ENCODE results near the gene ANGPTL4. TPM values are rescaled to one million over a fixed set of nuclear protein-coding genes. Genes with fewer than 3 reads are reported as not detected.
"Not testable (repeated sequence)": the region's sequence is repeated elsewhere in the genome, so short reads cannot be mapped to it uniquely, and the experiment has no call there.

ANGPTL4 gene
- total and polyA plus RNA-seq, 2 donors (not counting 1 experiment from before 2014, with no cell fraction given), result not detected

- Histone ChIP-seq H3K36me3 (replicated peaks in 1 of 2; ENCODE audit: control extremely low read depth in 1 of 2, control insufficient read depth in 1 of 2, extremely low read depth in 1 of 2, insufficient read depth in 2 of 2, low read length in 1 of 2) (no peaks in the 10 kb centered on the region), H3K4me2 (replicated peaks; ENCODE audit: low read depth, low read length, poor library complexity, severe bottlenecking) (no peak overlapping the region), H4K20me1 (ENCODE audit: control insufficient read depth, insufficient read depth, low read length, poor library complexity, severe bottlenecking) (no peaks in the 10 kb centered on the region), H3K9ac (ENCODE audit: low read length) (no peak overlapping the region), H2AFZ (ENCODE audit: insufficient read depth, low read depth, low read length, poor library complexity, severe bottlenecking) (no peak overlapping the region), H3K4me1 (ENCODE audit: control insufficient read depth in 2 of 2, insufficient read depth in 2 of 2, low read length in 2 of 2) (peaks cover 19 to 24% of the 10 kb centered on the region in 2 donors), H3K9me3 (ENCODE audit: control extremely low read depth in 1 of 3, control insufficient read depth in 2 of 3, insufficient read depth in 1 of 3, low read length in 2 of 3) (peaks cover 0 to 22% (median 0%) of the 10 kb centered on the region in 3 donors), H3K27me3 (replicated peaks in 1 of 4; ENCODE audit: control extremely low read depth in 1 of 4, control insufficient read depth in 3 of 4, insufficient read depth in 4 of 4, low read length in 3 of 4) (peaks cover 0 to 51% (median 13%) of the 10 kb centered on the region in 4 experiments), H3K4me3 (ENCODE audit: control extremely low read depth in 1 of 5, extremely low read depth in 1 of 5, insufficient read depth in 1 of 5, low read depth in 2 of 5, low read length in 4 of 5) (no peak overlapping the region), H3K79me2 (ENCODE audit: control insufficient read depth, insufficient read depth, low read length) (no peaks in the 10 kb centered on the region), H3K27ac (ENCODE audit: low read length in 2 of 2) (no peak overlapping the region)
- ChIA-PET POLR2A (no interaction called here), CTCF (interaction anchor here (0.6 to 1.2 kb wide), 2 partner anchors 11 to 195 kb away, joined by 3 read pairs; no protein-coding TSS in a partner anchor)
- DNase-seq (no peak), ATAC-seq (ENCODE audit: low read depth) (no peak)
- intact Hi-C loops (cut with micrococcal nuclease), result no loop called here
- H3K27me3 Mint-ChIP-seq, result peaks cover 33% of the 10 kb centered on the region
- 100% methylated on average over 2 of the region's 6 CpGs for WGBS (ENCODE audit: insufficient coverage)
- H3K4me1 Mint-ChIP-seq, result peaks cover 16% of the 10 kb centered on the region
- no peak overlapping the region for H3K27ac Mint-ChIP-seq
- no peak overlapping the region for H3K4me3 Mint-ChIP-seq
- no peaks in the 10 kb centered on the region for H3K9me3 Mint-ChIP-seq (ENCODE audit: insufficient read depth)
- no peak for TF ChIP-seq CTCF (IDR thresholded peaks at IDR 0.05)
- TF ChIP-seq EZH2 (IDR thresholded peaks at IDR 0.05; ENCODE audit: borderline replicate concordance, insufficient read depth, low read depth, low read length, poor library complexity, severe bottlenecking), result no peak
Observed at GRCh38 chr19:8338835-8339234, 25.1 kb upstream of the ANGPTL4 start.

- peaks cover 0 to 55% (median 15%) of the 10 kb centered on the region in 4 experiments for H3K27me3 ChIP-seq (replicated peaks in 1 of 4; ENCODE audit: control extremely low read depth in 1 of 4, control insufficient read depth in 3 of 4, insufficient read depth in 4 of 4, low read length in 3 of 4)
- Mint-ChIP-seq H3K27me3 (peaks cover 33% of the 10 kb centered on the region), H3K4me3 (no peak overlapping the region), H3K9me3 (ENCODE audit: insufficient read depth) (no peaks in the 10 kb centered on the region), H3K4me1 (peaks cover 17% of the 10 kb centered on the region), H3K27ac (no peak overlapping the region)
- intact Hi-C loops (cut with micrococcal nuclease), result no loop called here
- 19% methylated on average over 15 of the region's 15 CpGs for WGBS (ENCODE audit: insufficient coverage)
- no peaks in the 10 kb centered on the region for H3K79me2 ChIP-seq (ENCODE audit: control insufficient read depth, insufficient read depth, low read length)
- no peak for DNase-seq
- no peak for ATAC-seq (ENCODE audit: low read depth)
- ChIA-PET CTCF (interaction anchor here (1.8 kb wide), 1 partner anchor 13 kb away, joined by 15 read pairs; no protein-coding TSS in a partner anchor), POLR2A (no interaction called here)
- TF ChIP-seq EZH2 (IDR thresholded peaks at IDR 0.05; ENCODE audit: borderline replicate concordance, insufficient read depth, low read depth, low read length, poor library complexity, severe bottlenecking) (no peak), CTCF (IDR thresholded peaks at IDR 0.05) (no peak)
- no peaks in the 10 kb centered on the region for H3K36me3 ChIP-seq (replicated peaks in 1 of 2; ENCODE audit: control extremely low read depth in 1 of 2, control insufficient read depth in 1 of 2, extremely low read depth in 1 of 2, insufficient read depth in 2 of 2, low read length in 1 of 2)
- no peaks in the 10 kb centered on the region for H4K20me1 ChIP-seq (ENCODE audit: control insufficient read depth, insufficient read depth, low read length, poor library complexity, severe bottlenecking)
- H3K4me1 ChIP-seq (ENCODE audit: control insufficient read depth in 2 of 2, insufficient read depth in 2 of 2, low read length in 2 of 2), result peaks cover 16 to 19% of the 10 kb centered on the region in 2 donors
- no peak overlapping the region for H3K9ac ChIP-seq (ENCODE audit: low read length)
- no peak overlapping the region for H3K27ac ChIP-seq (ENCODE audit: low read length in 2 of 2)
- peaks cover 0 to 17% (median 0%) of the 10 kb centered on the region in 3 donors for H3K9me3 ChIP-seq (ENCODE audit: control extremely low read depth in 1 of 3, control insufficient read depth in 2 of 3, insufficient read depth in 1 of 3, low read length in 2 of 3)
- H2AFZ ChIP-seq (ENCODE audit: insufficient read depth, low read depth, low read length, poor library complexity, severe bottlenecking), result no peak overlapping the region
- no peak overlapping the region for H3K4me2 ChIP-seq (replicated peaks; ENCODE audit: low read depth, low read length, poor library complexity, severe bottlenecking)
- H3K4me3 ChIP-seq (ENCODE audit: control extremely low read depth in 1 of 5, extremely low read depth in 1 of 5, insufficient read depth in 1 of 5, low read depth in 2 of 5, low read length in 4 of 5), result no peak overlapping the region
Observed at GRCh38 chr19:8340341-8341096, 23.4 kb upstream of the ANGPTL4 start.

- DNase-seq; ATAC-seq (ENCODE audit: low read depth); H3K9me3 Mint-ChIP-seq (ENCODE audit: insufficient read depth); H3K79me2 ChIP-seq (ENCODE audit: control insufficient read depth, insufficient read depth, low read length); H2AFZ ChIP-seq (ENCODE audit: insufficient read depth, low read depth, low read length, poor library complexity, severe bottlenecking); H3K27ac Mint-ChIP-seq; H3K36me3 ChIP-seq (replicated peaks in 1 of 2; ENCODE audit: control extremely low read depth in 1 of 2, control insufficient read depth in 1 of 2, extremely low read depth in 1 of 2, insufficient read depth in 2 of 2, low read length in 1 of 2); H4K20me1 ChIP-seq (ENCODE audit: control insufficient read depth, insufficient read depth, low read length, poor library complexity, severe bottlenecking); intact Hi-C loops (cut with micrococcal nuclease); H3K27ac ChIP-seq (ENCODE audit: low read length in 2 of 2); H3K4me3 ChIP-seq (ENCODE audit: control extremely low read depth in 1 of 5, extremely low read depth in 1 of 5, insufficient read depth in 1 of 5, low read depth in 2 of 5, low read length in 4 of 5); H3K4me3 Mint-ChIP-seq; H3K4me2 ChIP-seq (replicated peaks; ENCODE audit: low read depth, low read length, poor library complexity, severe bottlenecking); H3K9ac ChIP-seq (ENCODE audit: low read length): not testable (repeated sequence)
- ChIA-PET POLR2A (interaction anchor here (0.6 to 1.0 kb wide), 2 partner anchors 11 to 105 kb away, joined by 3 to 6 read pairs; no protein-coding TSS in a partner anchor), CTCF (interaction anchor here (0.6 to 1.8 kb wide), 3 partner anchors 12 to 163 kb away, joined by 3 to 15 read pairs (median 4); no protein-coding TSS in a partner anchor)
- peaks cover 0 to 46% (median 12%) of the 10 kb centered on the region in 4 experiments for H3K27me3 ChIP-seq (replicated peaks in 1 of 4; ENCODE audit: control extremely low read depth in 1 of 4, control insufficient read depth in 3 of 4, insufficient read depth in 4 of 4, low read length in 3 of 4)
- peaks cover 0 to 12% (median 0%) of the 10 kb centered on the region in 3 donors for H3K9me3 ChIP-seq (ENCODE audit: control extremely low read depth in 1 of 3, control insufficient read depth in 2 of 3, insufficient read depth in 1 of 3, low read length in 2 of 3)
- peaks cover 9 to 14% of the 10 kb centered on the region in 2 donors for H3K4me1 ChIP-seq (ENCODE audit: control insufficient read depth in 2 of 2, insufficient read depth in 2 of 2, low read length in 2 of 2)
- Mint-ChIP-seq H3K4me1 (peaks cover 13% of the 10 kb centered on the region), H3K27me3 (peaks cover 27% of the 10 kb centered on the region)
- no CpG with 5 or more reads among the region's 4 CpGs for WGBS (ENCODE audit: insufficient coverage)
Observed at GRCh38 chr19:8341504-8341903, 22.5 kb upstream of the ANGPTL4 start.

Measured in B cell (primary cell).